RCC 7860 (cell line): ENCODE measurements around the gene PTPRN2.
A peak's percentile ranks its signal among the peaks of the same experiment; 100 is the strongest.
"Not testable (repeated sequence)": the region's sequence is repeated elsewhere in the genome, so short reads cannot be mapped to it uniquely, and the experiment has no call there.

ENCODE experiments used
- DNase-seq: peaks from one replicate; pipeline ENCODE4 v3.0.0-alpha.2; 2015; ENCODE audit warnings: low spot score
- FAIRE-seq: peaks from 2 replicates; lab custom pipeline; 2012; peaks lifted over from hg19 to GRCh38; lab: Jason Lieb, UNC

Gene PTPRN2

DNA sequence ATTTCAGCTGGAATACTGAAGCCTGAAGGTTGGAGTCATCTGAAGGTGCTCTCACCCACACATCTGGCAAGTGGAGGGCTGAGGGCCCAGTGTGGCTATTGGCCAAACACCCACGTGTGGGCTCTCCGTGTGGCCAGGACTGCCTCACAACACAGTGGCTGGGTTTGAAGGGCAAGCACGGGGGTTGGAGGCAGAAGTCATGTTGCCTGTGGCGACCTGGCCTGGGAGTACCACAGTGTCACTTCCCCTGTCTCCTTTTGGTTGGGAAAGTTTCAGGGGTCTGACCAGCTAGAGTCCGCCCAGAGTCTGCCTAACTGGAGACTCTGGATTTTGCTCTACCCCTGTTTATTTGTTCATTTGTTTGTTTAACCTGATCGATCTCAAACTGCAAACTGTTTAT lies 1081.4 kb downstream of the PTPRN2 start:
- no peak for DNase-seq
- FAIRE-seq: no peak

DNA sequence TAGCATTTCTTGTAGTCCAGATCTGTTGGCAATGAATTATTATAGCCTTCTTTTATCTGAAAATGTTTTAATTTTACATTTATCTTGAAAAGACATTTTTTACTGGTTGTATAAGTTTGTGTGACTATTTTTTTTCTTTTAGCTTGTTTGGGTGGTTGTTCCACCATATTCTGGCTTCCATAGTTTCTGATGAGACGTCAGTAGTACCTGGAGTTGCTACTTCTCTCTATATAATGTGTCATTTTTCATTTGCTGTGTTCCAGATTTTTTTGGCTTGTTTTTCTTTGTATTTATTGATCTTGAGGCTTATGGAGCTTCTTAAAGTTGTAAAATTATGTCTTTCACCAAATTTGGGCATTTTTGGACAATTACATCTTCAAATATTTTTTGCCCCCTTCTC lies 1082.0 kb downstream of the PTPRN2 start:
- no peak for FAIRE-seq
- no peak for DNase-seq

DNA sequence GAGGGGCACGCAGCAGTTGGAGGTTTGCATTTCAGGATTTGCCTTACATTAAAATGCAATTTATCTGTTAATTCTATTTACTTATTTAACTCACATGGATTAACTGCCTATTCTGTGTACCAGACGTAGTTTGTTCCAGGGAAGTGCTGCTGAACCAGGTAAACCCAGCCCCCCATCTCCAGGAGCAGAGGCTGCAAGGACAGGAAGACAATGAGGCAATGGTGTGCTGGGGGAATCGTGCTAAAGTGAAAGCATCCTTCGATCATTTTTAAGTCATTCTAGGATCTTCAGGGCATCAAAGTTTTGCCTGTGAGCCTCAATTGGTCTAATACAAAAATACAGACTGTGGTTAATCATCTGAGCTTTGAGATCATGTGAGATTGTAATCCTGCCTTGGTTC lies 1084.4 kb downstream of the PTPRN2 start:
- FAIRE-seq (no peak), DNase-seq (no peak)

DNA sequence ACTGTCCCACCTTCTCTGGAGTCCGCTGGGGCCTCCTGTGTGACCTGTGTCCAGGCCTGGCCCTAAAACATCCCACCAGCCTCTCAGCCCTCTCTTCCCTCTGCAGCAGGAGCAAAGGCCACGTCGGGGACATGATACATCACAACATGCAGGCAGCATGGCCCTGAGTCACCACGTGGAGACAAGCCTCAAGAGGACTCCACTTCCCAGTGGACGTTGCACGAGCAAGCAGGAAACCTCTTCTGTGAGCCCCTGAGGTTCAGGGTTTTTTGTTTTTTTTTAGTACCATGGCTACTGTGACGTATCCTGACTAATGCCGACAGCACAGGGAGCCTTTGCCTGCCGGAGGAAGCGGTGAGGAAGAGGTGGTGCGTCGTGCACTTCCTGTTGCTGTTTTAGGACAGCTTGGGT lies 1084.9 kb downstream of the PTPRN2 start:
- FAIRE-seq: no peak
- peak; percentile 33 for DNase-seq

DNA sequence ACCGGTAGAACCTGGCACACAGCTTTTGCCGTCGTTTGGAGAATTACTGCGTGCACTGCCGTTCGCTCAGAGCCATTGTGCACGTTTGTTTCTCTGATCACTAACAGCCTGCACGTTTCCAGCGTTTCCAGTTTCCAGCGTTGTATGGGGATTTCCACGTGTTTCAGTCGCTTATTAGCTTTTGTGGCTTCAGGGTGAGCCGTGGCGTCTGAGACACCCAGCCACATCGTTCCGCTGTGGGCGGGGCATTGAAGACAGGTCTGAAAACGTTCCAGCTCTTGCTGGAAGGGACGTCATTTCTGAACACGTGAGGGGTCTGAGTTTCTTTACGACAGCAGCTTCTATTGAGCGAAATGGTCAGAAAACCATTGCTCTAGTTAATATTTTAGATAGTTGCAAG lies 1086.0 kb downstream of the PTPRN2 start:
- FAIRE-seq (no peak), DNase-seq (no peak)

DNA sequence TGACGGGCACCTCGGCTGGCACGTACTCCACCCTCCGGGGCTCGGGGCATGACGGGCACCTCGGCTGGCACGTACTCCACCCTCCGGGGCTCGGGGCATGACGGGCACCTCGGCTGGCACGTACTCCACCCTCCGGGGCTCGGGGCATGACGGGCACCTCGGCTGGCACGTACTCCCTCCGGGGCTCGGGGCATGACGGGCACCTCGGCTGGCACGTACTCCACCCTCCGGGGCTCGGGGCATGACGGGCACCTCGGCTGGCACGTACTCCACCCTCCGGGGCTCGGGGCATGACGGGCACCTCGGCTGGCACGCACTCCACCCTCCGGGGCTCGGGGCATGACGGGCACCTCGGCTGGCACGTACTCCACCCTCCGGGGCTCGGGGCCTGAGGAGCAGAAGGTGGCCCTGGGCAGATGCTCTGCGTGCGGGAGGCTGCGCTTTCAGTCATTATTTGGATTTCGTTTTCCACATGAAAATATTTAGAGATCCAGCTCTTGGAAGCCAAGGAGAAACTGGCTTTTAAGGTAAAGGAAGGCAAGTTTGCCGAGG lies 1086.6 kb downstream of the PTPRN2 start:
- not testable (repeated sequence) for DNase-seq, FAIRE-seq

DNA sequence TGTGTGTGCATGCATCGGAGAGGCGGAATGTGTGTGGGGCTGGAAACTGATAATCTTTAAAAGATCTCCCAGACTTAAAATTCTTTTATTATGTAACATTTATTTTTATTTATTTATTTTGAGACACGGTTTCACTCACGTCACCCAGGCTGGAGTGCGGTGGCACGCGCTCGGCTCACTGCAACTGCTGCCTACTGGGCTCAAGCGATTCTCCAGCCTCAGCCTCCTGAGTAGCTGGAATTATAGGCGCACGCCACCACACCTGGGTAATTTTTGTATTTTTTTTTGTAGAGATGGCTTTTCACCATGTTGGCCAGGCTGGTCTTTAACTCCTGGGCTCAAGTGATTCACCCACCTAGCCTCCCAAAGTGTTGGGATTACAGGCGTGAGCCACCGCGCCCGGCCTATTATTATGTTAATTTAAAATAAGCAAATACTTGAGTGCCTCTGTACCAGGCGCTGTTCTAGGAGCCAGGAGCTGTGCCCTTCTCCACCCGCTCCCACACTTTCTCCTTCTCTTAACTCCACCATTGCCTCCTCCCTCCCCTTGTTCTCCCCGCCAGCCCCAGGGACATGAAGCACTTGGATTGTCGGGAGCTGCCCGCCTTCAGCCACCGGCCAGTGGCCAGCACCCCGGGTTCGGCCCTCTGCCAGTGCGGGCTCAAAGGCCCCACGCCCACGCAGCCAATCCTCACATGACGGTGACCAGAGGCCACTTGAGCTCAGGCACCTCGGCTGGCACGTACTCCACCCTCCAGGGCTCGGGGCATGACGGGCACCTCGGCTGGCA lies 1087.3 kb downstream of the PTPRN2 start:
- FAIRE-seq (no peak), DNase-seq (no peak)

DNA sequence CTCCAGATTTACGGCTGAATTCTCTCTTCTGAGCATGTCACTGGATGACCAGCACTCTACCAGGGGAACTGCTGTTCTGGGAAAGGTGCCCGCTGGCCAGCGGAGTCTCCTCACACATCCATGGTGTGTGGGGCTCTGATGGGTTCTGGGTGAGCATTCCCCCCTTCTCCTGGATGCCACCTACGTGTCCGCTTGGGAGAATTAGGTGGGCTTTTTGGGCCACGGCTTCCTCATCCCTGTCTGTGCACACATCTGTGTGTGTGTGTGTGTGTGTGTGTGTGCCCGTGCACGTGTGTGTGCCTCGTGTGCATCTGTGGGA lies 1087.8 kb downstream of the PTPRN2 start:
- FAIRE-seq: no peak
- DNase-seq: no peak

DNA sequence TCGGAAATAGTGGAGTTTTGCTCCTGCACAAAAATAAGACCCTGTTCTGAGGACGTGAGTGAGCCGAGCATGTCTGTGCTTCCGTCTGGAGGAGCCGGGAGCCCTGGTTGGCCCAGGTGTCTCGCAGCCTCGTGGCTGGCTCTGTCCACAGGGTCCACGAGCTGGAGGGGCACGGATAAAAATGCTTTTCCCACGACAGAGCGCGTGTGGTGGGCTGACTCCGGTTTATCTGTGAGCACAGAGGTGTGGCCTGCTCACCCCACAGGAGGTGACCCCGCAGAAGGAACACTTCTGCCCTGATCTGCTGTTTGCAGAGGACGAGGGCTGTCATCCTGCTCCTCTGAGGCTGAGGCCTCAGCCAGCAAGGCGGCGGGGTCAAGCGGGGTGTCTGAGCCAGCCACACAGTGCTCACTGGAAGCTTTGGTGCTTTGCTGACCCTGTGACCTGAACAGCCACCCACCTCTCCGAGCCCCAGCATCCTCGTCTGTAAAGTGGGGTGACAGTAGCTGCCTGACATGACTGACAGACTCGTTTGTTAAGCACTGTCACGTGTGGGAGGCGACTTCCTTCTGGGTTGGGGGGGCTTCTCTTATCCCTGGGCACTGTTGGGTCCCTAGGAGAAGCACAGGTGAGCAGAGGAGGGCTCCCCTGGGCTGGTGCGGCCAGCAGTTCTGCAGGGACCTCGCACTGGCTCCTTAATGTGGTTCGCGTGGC lies 1088.3 kb downstream of the PTPRN2 start:
- no peak for DNase-seq

DNA sequence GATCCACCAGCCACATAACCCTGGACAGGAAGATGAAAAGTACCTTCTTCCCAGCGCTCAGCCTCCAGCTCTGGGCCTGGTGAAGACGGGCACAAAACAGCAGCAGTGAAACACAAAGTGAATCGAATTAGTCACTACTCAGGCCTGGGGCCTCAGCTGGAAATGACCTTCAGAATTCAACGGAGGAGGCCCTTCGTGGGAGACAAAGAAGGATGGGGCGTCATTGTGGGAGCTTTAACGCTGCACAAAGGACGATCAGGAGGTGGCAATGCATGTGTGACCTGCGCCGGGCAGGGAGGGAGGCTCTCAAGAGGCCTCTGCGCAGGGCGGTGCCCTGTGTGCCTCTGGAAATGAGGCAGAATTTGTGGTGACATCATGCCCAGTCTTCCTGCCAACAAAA lies 1089.0 kb downstream of the PTPRN2 start:
- DNase-seq (no peak), FAIRE-seq (no peak)

More for the DNA sequence above, 1088.3 kb downstream of the PTPRN2 start:
- FAIRE-seq: no peak

DNA sequence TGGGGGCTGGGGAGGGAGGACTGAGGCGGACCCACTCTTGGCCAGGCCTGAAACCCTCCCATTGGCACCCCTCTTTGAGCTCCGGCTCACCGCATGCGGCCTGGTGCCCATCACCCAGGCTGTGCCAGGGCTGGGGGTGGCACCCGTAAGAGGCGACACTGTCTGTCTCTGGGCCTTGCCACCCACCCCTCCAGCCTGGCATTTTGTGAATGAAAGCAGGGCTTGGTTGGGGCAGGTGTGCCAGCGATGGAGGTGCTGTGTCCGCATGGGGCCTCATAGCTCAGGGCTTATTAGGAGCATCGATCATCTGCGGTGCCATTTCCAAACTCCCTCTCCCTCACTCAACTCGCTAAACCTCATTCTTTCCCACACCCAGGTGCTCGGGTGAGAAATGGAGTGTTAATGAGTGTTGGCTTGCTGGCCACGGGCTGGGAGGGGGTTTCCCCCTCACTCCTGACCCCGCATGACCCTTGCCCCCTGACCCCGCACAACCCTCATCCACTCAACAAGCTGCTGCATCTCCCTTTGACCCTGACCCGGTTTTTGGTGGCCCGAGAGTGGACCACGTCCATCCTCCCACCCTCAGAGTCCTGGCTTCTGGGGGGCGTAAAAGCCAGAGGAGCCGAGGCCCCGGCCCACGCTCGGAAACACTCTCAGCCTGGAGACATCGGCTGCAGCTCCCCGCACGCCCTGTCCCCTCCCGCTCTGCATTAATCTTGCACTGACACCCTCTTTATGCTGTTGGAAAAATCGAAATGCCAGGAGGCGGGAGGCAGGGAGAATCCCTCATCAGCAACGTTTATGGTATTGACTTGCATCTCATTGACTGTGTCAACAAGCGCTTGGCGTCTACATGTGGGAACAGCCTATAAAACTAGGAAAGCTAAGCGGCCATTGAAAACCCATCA lies 1089.6 kb downstream of the PTPRN2 start:
- DNase-seq (no peak), FAIRE-seq (no peak)

DNA sequence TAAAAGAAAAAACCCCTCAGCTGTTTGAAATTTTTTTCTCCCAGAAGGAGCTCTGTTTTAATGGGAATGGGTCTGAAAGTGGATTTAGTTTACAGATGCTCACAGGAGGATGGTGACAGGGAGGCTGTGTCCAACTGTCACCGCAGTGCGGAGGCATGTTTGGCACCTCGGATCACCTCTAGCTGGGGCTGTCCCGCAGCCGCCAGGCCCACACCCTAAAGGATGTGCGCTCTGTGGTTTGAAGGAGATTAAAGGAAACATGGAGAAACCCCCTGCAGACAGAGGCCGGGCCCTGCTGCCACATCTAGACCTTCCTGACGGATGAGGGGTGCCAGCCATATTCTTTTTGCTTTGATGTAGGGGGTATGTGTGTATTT lies 1090.3 kb downstream of the PTPRN2 start:
- FAIRE-seq (no peak), DNase-seq (no peak)

DNA sequence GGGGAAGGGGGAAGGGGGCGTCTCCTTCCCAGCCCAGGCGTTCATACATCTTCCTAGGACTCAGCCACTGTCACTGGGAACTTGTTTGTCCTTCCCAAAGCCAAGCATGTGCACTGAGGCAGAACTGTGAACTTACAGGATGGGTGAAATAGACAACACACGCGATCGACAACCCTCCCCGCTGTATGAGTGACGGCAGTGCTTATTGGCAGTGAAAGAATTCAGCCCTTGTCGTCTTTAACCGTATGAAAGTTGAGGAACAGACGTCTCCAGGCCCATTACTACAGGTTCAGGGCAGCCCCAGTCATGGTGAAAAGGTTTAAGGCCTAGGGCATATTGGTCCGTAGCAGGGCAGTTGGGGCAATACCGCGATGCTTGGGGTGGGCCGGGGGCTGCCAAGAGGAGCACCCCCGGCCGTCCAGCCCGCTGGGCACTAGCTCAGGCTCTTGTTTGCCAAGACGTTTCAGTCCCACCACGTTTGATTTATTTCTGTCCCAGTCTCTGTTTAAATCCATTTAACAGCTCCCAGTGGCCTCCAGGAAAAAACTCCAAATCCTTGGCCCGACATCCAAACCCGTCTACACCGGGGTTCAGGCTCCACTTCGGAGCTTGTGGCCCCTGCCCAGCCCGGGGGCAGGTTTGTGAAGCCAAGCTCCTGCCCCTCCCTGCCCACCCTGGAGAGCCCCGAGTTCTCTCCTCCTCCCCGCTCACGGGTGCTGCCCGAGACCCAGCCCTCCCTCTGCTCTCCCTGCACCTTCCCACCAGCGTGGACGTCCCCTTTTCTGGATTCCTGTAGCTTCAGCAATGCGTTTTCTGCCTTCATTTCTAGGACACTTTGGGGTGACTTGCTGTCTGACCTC lies 1091.0 kb downstream of the PTPRN2 start:
- FAIRE-seq (no peak), DNase-seq (no peak)

DNA sequence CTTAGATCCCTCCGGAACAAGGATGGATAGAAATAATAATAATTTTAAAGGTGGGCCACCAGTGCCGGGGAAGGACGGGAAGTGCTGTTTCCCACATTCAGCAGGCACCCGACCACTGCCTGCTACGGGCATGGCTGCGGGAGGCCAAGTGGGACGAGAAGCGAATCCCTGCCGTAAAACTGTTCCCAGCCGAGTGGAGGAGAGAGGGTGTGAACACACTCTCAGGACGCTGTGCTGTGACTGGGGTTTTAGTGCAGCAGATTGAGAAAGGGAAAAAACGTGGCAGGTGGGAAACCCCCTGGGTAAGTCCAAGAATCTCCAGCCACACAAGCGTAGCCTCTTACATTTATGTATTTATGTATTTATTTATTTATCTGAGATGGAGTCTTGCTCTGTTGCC lies 1092.0 kb downstream of the PTPRN2 start:
- FAIRE-seq (no peak), DNase-seq (no peak)

DNA sequence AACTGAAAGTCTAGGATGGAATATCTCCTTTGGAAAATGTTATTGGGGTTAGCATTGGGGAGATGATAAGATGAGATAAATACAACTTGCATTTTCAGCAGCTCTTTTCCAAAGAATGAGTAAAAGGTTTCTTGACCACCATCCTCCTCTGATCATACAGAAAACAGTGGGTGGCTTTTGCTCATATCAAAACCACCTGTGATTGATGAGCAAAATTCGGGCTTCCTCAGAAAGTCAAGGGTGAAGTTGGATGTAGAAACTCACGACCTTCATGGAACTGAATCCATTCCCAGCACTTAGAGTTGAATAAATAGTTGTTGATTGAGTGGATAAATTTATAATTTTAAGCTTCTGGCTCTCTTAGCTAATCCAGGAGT lies 1092.5 kb downstream of the PTPRN2 start:
- FAIRE-seq (no peak), DNase-seq (no peak)

DNA sequence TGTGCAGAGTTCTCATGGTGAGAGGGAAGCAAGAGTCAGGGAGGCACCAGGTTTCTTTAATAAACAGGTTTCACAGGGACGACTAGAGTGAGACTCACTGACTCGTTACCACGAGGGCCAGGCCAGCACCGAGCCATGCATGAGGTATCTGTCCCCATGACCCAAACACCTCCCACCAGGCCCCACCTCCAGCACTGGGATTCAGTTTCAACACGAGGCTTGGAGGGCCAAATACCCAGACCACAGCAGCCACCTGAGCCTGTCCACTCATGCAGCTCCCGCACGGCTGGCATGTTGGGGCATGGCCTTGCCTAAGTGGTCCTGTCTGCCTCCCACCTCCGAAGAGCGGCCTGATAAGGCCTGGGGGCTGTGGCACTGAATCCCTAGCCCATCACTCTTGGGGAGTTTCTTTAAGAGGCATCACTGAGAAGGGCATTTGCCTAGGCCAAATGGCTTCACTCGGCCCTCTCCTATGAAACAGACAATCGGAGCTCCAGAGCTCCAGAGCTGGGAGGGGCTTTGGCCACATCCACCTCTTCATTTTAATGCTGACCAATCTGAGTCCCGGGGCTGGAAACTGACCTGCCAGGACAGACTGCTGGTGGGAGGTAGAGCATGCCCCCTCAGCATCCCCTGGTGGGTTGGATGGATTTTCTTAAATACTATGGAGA lies 1093.0 kb downstream of the PTPRN2 start:
- no peak for FAIRE-seq
- no peak for DNase-seq

DNA sequence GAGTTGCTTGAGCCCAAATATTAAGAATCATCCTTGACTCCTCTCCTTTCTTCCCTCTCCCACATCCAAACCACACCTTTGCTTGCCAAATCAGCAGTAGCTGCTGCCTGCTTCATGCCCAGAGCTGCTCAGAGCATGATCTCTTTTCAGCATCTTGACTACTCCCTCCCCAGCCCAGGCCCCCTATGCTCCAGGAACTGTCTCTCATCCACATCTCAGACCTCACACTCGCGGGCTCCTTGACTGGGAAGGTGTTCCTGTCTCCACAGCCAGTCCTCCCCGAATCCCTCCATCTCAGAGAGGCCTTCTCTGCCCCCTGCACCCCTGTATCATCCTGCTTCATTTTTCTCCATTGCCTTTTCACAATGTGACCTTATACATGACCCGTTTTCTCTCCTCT lies 1093.8 kb downstream of the PTPRN2 start:
- FAIRE-seq: no peak
- no peak for DNase-seq

DNA sequence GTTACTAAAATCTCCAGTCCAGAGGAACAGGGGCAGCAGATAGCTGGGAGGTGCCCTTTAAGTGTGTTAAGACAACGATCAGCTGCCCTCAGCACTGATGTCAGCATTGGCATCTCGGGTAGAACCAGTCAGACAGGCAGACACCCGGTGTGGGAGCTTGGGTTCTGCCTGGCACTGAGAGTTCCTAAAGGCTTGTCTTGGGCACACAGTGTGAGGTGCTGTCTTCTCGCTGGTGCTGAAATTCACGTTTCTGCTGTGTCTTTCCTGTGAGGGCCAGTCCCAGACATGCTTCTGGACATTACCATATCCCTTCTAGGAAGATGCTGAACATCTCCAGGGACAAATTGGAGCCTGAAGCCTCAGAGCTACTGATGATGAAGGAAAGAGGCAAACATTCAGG lies 1094.6 kb downstream of the PTPRN2 start:
- DNase-seq: no peak

DNA sequence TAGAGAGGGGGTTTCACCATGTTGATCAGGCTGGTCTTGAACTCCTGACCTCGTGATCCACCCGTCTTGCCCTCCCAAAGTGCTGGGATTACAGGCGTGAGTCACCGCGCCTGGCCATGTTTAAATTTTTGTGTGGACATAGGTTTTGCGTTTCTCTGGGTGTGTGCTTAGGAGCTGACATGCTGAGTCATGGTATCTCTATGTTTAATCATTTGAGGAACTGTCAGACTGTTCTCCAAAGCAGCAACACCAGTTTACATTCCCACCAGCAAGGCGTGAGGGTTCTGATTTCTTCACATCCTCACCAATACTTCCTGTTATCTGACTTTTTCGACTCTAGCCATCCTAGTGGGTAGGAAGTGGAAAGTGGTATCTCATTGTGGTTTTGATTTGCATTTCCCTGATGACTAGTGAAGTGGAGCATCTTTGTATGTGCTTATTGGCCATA lies 1097.1 kb downstream of the PTPRN2 start:
- peak; percentile 83 for FAIRE-seq

More for the DNA sequence above, 1094.6 kb downstream of the PTPRN2 start:
- FAIRE-seq: no peak

DNA sequence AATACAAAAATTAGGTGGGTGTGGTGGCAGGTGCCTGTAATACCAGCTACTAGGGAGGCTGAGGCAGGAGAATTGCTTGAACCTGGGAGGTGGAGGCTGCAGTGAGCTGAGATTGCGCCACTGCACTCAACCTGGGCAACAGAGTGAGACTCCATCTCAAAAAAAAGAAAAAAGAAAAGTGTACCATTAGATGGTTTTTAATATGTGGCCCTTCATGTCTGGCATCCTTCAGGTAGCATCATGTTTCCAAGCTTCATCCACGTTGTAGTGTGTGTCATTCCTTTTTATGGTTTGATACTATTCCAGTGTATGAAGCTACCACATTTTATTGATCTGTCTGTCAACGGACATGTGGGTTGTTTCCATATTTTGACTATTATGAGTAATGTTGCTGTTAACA lies 1097.8 kb downstream of the PTPRN2 start:
- not testable (repeated sequence) for FAIRE-seq

More for the DNA sequence above, 1097.1 kb downstream of the PTPRN2 start:
- peak; percentile 94 for DNase-seq

More for the DNA sequence above, 1097.8 kb downstream of the PTPRN2 start:
- not testable (repeated sequence) for DNase-seq
